ENCODE data around the gene MLYCD.
"Not testable (repeated sequence)": the region's sequence is repeated elsewhere in the genome, so short reads cannot be mapped to it uniquely, and the experiment has no call there.

MLYCD gene

DNA sequence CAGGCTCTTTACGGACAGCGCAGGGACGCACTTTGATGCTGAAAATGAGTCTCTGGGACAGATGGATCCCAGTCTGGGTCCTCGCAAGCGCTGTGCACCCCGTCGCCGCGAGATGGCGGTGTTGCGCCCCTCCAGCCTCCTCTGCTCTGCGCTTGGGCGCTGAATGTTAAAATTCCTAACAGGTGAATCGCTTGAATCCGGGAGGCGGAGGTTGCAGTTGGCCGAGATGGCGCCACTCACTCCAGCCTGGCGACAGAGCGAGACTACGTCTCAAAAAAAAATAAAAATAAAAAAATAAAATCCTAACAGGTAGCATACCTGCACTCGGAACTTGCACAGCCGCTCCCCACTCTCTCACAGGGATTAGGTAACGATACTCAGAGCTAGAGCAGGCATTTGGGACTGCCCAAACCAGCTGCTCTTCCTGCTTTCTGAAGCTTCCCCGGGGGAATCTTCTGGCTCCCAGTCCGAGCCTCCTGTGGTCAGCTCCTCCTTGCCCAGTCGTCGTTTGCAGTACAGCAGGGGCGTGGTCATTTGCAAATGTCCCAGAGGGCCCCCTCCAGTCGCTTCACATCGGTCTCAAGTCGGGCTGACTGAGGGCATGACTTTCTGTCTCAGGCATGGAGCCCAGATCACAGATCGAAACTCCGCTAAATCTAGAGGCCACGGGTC, 27.9 kb downstream of the MLYCD start:
- peak; percentile 65 for DNase-seq

DNA sequence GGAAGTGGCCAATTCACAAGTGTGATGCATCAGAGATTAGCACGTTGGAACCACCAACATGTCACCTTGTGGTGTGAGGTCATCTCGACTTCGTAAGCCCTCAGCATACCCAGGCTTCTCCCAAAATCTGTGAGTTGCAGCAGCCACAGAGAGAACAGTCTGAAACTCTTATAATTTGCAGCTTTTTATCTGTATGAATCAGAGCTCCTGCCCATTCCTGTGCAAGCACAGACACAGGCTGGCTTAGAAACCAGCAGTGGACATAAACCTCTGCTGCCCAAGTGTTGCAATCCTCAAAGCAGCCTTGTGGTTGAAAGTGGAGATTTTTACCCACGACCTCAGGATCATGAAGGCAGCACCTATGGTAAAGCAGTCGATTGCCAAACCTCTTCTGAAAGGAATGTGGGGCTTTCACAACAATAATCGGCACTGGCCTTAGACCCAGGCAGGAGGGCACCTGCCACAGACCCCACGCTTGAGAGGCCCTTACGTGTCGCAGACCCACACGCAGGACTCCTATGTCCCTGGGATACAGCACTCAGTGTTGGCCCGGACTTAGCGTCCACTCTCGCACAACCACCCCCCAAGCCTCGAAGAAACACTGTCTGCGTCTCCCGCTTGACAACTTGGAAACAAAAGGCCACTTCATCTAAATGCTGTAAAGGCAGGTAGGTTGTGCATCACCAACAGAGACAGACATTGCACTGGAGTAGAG, 29.6 kb downstream of the MLYCD start:
- no peak for DNase-seq

GRCh38 chr16:83929811-83930555, 31.1 kb downstream of the MLYCD start:
- no peak for DNase-seq

DNA sequence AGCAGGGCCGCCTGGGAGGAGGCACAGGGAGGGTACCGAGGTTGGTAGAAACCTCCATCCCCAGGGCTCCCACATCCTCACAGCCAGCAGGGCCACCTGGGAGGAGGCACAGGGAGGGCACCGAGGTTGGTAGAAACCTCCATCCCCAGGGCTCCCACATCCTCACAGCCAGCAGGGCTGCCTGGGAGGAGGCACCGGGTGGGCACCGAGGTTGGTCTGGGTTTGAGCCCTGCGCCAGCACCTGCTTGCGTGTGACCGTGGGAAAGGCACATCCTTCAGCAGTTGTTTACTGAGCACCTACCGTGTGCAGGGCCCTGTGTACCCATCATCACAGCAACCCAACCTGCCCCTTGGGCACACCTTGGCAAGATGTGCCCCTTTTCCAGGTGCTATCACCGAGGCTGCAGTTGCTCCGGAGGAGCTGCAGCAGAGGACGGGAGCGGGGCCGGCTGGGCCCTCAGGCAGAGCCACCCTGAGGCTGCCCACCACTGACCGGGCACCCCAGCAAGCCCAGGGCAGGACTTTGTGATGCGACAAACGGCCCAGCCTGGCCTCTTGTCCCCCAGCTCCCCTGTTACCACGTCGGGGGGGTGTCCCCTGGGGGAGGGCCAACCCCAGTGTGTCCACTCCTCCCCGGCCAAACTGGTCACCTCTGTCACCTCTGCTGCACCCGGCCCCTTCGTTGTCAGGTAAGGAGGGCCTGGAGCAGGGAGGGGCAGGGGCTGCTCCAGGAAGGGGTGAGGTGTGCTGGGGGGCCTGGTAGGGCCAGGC, 32.0 kb downstream of the MLYCD start:
- no peak for DNase-seq

DNA sequence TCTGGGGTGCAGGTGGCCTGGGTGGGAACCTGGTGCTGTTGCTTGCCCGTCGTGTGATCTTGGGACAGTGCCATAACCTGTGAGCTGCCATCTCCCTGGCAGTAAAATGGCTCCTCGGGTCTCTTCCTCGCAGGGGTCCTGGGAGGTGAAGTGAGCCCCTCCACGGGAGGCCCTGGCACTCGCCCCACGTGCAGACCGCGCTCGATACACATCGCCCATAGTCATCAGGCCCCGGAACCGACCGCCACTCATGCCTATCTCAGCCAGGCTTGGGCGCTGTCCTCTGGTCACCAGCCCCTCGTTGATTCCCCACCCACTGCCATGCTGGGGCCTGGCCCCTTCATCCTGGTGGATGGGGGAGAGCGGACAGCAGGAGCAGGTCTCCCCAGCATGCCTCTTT, 32.6 kb downstream of the MLYCD start:
- DNase-seq, result no peak

DNA sequence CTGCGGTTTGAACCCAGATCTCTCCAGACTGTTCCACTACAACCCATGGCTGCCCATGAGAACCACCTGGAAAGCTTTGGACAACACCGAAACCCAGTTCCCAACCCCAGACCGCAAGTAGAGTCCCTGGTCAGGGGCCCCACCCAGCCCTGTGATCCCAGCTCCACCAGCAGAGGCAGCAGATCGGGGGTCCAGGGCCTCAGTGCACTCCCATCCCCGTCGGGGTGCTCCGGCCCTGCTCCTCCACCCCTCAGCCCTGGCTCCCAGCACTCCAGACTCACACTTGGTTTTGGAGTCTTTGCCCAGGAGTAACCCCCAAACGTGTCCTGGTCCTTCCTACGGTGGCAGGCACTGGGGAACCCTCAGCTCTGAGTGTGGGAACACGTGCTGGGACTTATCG, 33.4 kb downstream of the MLYCD start:
- no peak for DNase-seq

- DNase-seq, result no peak
These were observed 34.2 kb downstream of the MLYCD start for GRCh38 chr16:83932955-83933673.

GRCh38 chr16:83933885-83934683, 35.2 kb downstream of the MLYCD start:
- no peak for DNase-seq

DNA sequence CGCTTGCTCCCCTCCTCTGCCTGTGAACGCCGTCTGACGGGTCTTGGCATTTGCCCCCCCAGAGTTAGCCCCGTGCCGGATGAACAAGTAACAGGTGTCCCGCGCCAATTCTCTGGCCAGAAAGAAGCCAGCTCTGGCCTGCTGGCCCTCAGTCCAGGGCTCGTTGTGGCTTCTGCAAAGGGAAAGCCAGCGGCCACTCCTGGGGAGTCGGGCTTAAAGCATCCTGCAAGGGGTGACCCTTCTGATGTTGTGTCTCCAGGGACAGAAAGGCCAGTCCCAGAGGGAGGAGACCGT, 35.7 kb downstream of the MLYCD start:
- DNase-seq, result no peak

DNA sequence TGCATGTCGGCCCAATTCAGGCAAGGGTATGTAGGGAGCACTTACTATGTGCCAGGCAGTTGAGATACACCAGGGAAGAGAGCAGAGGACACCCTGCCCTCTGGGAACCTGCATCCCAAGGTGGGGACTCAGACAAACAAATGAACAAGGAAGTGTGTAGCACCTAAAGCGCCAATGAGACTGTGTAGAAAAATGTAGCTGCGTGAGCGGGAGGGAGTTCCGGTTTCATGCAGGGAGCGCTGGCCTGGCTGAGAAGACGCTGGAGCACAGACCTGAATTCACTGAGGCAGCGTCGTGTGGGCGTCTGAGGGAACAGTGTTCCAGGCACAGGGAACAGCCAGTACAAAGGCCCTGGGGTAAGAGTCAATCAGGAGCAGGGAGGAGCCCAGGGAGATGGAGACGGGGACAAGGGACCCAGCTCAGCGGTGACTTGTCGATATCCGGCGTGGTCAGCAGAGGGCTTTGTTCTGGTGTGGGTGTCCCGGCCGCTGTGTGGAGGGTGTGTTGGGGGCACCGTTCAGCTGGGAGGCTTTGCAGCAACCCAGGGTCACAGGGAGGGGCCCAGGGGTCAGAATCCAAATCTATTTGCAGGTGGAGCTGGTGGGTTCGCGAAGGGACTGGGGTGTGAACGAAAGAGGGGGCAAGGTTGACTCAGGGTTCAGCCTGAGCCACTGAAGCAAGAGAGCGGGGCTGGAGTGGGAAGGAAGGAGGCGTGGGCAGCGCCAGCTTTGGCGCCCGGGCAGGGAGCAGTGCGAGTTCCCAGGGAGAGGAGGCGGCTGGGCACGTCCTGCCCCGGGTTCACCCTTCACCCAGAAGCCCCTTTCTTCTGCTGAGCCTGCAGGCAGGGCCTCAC, 36.3 kb downstream of the MLYCD start:
- no peak for DNase-seq

DNA sequence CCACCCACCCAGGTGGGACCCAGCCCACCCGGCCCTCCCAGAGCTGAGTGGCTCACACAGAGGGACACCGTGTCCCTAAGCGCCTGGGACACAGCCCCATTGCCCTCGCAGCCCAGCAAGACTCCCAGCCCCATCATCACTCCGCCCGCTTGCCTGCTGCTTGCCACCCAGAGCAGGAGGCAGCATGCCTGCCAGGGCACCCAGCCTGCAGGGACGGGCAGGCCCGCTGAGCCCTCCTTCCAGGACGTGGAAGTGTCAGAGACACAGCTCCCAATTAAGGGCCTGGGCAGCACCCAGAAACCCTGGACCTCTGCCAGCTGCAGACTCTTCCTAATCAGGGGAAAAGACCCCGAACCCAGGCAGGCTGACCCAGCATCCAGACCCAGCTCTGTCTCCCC, 36.9 kb downstream of the MLYCD start:
- DNase-seq, result no peak

GRCh38 chr16:83936581-83937165, 37.8 kb downstream of the MLYCD start:
- no peak for DNase-seq

DNA sequence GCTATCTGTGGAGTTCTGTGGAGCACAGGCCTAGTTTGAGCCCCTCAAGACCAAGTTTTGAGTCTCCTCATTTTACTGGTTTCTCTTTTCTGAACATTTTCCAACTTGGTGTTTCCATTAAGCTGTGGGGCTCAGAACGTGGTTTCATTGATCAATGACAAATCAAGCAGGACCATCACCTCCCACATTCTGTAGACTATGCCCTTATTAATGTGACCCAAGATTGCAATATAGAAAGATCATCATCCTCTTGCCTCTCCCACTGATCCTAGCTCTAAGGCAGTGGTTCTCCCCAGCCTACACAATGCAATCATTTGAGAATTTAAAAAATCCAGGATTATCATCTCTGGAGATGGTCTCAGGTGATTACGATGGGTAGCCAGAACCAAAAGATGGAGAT, 38.4 kb downstream of the MLYCD start:
- no peak for DNase-seq

DNA sequence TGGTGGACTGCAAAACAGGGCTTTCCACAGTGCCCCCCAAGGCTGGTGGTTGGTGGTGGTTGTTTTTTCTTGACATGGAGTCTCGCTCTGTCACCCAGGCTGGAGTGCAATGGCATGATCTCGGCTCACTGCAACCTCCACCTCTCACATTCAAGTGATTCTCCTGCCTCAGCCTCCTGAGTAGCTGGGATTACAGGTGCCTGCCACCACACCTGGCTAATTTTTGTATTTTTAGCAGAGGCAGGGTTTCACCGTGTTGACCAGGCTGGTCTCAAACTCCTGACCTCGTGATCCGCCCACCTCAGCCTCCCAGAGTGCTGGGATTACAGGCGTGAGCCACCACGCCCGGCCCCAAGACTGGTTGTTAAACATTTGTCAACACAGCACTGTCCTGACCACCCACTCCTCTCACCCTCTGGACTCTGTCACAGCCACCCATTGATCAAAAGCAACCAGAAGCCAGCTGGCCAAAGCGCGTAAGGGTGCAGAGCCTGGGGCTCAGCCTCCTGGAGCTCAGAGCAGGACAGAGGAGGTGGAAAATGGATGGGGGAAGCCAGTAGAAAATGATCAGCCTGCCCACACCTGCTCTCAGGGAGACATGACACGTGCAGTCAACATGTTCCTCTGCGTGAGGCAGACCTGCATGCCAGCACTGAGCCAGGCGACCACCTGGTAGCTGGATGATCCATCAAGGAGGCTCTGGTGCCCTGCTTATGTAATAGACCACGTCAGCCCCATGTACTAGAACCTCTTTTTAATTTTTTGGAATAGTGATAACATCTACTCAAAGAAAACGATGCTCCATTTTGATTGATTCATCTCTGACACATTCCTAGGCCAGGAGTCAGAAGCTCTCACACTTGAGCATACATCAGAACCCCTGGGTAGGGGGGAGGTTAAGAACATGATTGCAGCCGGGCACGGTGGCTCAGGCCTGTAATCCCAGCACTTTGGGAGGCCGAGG, 39.3 kb downstream of the MLYCD start:
- DNase-seq, result no peak

- no peak for DNase-seq
These were observed 40.4 kb downstream of the MLYCD start for GRCh38 chr16:83939266-83939855.

DNA sequence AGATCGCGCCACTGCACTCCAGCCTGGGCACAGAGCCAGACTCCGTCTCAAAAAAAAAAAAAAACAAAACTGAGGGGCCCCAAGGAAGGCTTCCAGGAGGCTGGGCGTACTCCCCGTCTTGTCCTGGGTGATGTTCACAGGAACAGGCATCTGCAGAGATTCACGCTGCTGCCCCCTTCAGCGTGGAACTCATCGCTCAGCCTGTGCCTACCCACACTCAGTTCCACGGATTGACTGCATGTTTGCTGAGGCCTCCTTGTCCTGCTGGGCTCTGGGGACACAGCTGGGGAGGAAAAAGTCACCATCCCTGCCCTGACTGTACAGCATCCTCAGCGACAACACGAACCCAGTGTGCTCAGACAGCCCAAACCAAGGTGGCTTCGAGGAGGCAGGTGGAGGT, 41.2 kb downstream of the MLYCD start:
- no peak for DNase-seq

DNA sequence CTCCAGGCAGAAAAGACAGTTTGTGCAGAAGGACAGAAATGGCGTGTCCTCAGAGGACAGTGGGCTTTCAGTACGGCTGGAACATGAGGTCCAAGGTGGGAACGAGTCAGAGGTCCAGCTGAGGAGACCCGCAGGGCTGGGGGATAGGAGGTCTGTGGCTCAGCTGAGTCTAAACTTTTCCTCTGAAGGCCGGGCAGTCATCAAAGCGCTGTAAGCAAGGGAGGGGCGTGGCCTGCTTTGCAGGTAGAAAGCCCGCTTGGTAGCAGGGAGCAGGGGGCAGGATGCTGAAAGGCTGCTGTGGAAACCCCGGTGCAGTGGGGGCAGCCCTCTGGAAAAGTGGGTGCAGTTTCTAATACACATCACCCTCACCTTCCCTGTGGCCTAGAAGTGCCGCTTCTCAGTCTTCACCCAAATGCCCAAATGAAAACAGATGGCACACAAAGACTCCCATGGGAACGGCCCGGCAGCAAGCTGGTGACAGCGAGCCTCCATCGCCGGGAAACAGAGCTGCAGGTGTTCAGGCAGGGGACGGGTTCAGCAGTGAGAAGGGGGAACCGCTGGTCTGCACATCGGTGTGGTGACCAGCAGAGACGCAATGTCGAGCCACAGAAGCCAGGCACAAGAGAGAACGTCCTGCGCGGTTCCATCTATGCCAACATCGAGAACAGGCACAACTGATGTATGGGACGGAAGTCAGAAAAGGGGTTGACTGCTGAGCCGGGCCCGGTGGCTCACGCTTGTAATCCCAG, 41.9 kb downstream of the MLYCD start:
- DNase-seq, result no peak

- DNase-seq, result not testable (repeated sequence)
These were observed 42.6 kb downstream of the MLYCD start for GRCh38 chr16:83941546-83941945.
